Ovary (tissue), 9 donors: Measurements from ENCODE around the gene MAOA. TPM values are rescaled to one million over a fixed set of nuclear protein-coding genes. Genes with fewer than 3 reads are reported as not detected.

Experiments used
- DNase-seq, 5 donors: peaks; one replicate each; pipeline ENCODE4 v3.0.0-alpha.2; 2019 to 2020
- H3K27ac ChIP-seq, 2 donors: fragments of 200-600 bp; one replicate each; pipeline versions ENCODE4 v1.5.1 to v1.8.0; 2019 to 2022
- H3K27me3 ChIP-seq: fragments of 200-600 bp; one replicate; pipeline ENCODE4 v1.8.0; 2022
- H3K36me3 ChIP-seq: fragments of 200-600 bp; sonication (generic); one replicate; pipeline ENCODE4 v1.5.1; 2019
- H3K4me1 ChIP-seq: one replicate; pipeline ENCODE4 v1.8.1; 2013; ENCODE audit warnings: mild to moderate bottlenecking, moderate library complexity; ENCODE audit not compliant: insufficient read depth
- H3K4me3 ChIP-seq: fragments of 200-600 bp; sonication (generic); one replicate; pipeline ENCODE4 v1.5.1; 2017
- H3K9me3 ChIP-seq, 2 donors: fragments of 200-600 bp in 1 of 2; sonication (generic) in 1 of 2; one replicate each; pipeline versions ENCODE4 v1.5.1 to v1.8.1; 2013 to 2019; ENCODE audit warnings: mild to moderate bottlenecking in 1 of 2, moderate library complexity in 1 of 2
- EP300 ChIP-seq: sonication (generic); formaldehyde crosslinking; IDR thresholded peaks from one replicate; pipeline ENCODE4 v1.6.1; 2017; ENCODE audit warnings: antibody characterized with exemption
- POLR2A ChIP-seq: fragments of 450-650 bp; IDR thresholded peaks from one replicate; pipeline ENCODE4 v1.6.1; 2017; ENCODE audit warnings: antibody characterized with exemption, mild to moderate bottlenecking, moderate library complexity
- WGBS, 3 donors: extraction: QIAGEN DNeasy Blood & Tissue Kit in 1 of 3; methylation state at CpG; one replicate each; pipeline versions ENCODE4 v1.1.5 to v1.1.7; 2013 to 2017; 5-methylcytosine and 5-hydroxymethylcytosine counted together
- intact Hi-C, 4 donors: fragments of 100-400 bp; cut with DNase I; formaldehyde crosslinking; loops; one replicate each; pipeline versions ENCODE4 v1.11.0 to v1.15.1; 2022 to 2023
- polyA plus RNA-seq, 2 donors: library from polyadenylated mRNA; stranded (reverse); fragments of 200-250 nt in 1 of 2; fragments of 350-450 nt in 1 of 2; fragmentation: Illumina TruSeq in 1 of 2; extraction: RNeasy Lipid Tissue Mini Kit (QIAGEN cat#74804) in 1 of 2; gene quantifications; one replicate each; pipeline ENCODE4 v1.2.3, GENCODE V29; 2013 to 2014
- total RNA-seq, 7 donors: library from RNA; depleted of rRNA in 2 of 7; stranded (reverse); fragments of >200 nt in 2 of 7; fragmentation: NEBNext Ultra II Directional in 3 of 7; extraction: Animal tissue kit (Norgen Biotek cat#: 25700) in 3 of 7; gene quantifications; one replicate each; pipeline versions ENCODE4 v1.1.0 to v1.2.4, GENCODE V29; 2016 to 2023
- TF ChIP-seq, protein P1 (sequence below), 3 donors: fragments of 450-650 bp in 2 of 3; fragments of 200-600 bp in 1 of 3; IDR thresholded peaks; one replicate each; pipeline versions ENCODE4 v1.5.1 to v1.8.0; 2016 to 2022; ENCODE audit warnings: antibody characterized with exemption in 3 of 3, mild to moderate bottlenecking in 1 of 3
- donor health status: DM: no; HTN: no; CAD: no; lungs with moderate emphysema.
- donor health status: DM: no; HTN: no; CAD: no.
- donor health status: Bipolar disorder and iron deficiency.
- donor health status: DM: yes; HTN: yes; CAD: no.
- donor health status: DM: no; HTN: no; CAD: no.
- donor health status: DM: yes; HTN: yes; CAD: no.

Gene MAOA
- total and polyA plus RNA-seq, 9 donors, result 30.7 to 121 (median 74.2) TPM

DNA sequence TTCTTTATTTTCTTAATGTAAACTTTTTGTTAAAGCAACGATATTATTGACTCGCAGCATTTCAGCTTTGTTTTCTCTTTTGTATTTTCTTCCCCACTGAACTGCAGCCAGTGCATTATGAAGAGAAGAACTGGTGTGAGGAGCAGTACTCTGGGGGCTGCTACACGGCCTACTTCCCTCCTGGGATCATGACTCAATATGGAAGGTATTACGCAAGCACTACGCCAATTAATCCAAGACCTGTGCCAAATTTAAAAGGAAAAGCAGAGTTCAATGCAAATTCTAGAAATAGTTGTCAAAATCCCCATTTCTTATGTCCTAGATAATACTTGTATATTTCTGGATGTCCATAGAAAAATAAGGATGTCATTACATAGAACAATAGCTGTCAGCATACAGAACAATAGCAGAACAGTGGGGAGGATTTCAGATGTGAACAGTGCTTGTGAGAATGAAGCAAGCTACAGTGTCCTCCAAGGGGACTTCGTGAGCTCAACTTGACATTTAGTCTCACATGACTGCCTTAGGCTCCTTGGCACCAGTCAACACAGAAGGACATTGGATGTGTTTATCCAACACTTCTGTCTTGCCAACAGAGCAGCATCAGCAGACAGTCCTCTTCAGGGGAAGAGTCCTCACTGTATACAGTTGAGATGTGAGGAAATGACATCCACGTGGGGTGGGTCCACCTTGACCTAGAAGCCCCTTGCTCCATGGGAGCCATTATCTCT, 85.9 kb downstream of the MAOA start:
- Histone ChIP-seq H3K27ac (no peak overlapping the region), H3K4me3 (no peak overlapping the region), H3K36me3 (no peaks in the 10 kb centered on the region), H3K27me3 (no peaks in the 10 kb centered on the region), H3K9me3 (no peaks in the 10 kb centered on the region), H3K4me1 (no peaks in the 10 kb centered on the region)
- DNase-seq, result peak in 1 of 5 donors; percentile 45
- no peak for TF ChIP-seq POLR2A
- TF ChIP-seq EP300, result no peak
- TF ChIP-seq, protein P1, sequence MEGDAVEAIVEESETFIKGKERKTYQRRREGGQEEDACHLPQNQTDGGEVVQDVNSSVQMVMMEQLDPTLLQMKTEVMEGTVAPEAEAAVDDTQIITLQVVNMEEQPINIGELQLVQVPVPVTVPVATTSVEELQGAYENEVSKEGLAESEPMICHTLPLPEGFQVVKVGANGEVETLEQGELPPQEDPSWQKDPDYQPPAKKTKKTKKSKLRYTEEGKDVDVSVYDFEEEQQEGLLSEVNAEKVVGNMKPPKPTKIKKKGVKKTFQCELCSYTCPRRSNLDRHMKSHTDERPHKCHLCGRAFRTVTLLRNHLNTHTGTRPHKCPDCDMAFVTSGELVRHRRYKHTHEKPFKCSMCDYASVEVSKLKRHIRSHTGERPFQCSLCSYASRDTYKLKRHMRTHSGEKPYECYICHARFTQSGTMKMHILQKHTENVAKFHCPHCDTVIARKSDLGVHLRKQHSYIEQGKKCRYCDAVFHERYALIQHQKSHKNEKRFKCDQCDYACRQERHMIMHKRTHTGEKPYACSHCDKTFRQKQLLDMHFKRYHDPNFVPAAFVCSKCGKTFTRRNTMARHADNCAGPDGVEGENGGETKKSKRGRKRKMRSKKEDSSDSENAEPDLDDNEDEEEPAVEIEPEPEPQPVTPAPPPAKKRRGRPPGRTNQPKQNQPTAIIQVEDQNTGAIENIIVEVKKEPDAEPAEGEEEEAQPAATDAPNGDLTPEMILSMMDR (IDR thresholded peaks at IDR 0.05), result no peak
- intact Hi-C loops, result no loop called here
- 46 to 64% (median 54%) methylated on average over 7 of the region's 7 CpGs for WGBS, 3 donors

DNA sequence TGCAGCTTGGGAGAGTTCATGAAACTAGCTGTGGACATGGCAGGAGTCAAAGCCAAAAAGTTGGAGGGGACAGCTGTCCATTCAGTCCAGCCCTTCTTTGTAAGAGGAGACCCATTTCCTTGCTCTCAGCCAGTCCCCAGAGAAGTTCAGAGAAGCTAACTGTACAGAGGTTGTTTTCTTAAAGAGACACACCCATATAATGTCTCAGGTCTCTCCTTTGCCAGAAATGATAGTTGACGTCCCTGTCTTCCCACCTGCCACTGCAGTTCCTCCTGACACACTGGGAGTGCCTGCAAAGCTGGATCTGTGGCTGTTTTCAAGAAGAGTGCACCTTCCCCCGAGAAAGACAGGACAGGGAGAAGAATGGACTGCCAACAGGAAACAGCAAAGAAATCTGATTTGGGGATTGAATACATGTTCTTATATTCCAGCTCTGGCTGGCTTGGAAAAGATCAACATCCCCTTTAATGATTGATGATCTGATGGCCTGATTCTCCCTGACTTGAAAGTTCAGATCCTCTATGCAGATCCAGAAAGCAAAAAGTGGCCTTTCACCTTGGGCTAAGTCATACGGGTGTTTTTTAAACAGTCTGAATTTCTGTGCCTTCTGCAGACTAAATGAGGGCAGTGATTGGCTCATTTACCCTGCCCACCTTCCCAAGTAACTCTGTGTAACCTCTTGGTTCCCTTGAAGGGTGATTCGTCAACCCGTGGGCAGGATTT, 87.2 kb downstream of the MAOA start:
- intact Hi-C loops, result no loop called here

DNA sequence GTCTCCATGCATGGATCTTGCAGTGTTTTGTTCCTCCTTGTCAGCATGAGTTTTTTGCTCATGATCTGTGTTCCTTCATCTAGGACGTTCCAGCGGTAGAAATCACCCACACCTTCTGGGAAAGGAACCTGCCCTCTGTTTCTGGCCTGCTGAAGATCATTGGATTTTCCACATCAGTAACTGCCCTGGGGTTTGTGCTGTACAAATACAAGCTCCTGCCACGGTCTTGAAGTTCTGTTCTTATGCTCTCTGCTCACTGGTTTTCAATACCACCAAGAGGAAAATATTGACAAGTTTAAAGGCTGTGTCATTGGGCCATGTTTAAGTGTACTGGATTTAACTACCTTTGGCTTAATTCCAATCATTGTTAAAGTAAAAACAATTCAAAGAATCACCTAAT, 88.2 kb downstream of the MAOA start:
- WGBS, 3 donors, result 68 to 76% (median 74%) methylated on average over 3 of the region's 3 CpGs
- Histone ChIP-seq H3K4me3 (no peak overlapping the region), H3K27ac (no peak overlapping the region), H3K4me1 (no peaks in the 10 kb centered on the region), H3K36me3 (no peaks in the 10 kb centered on the region), H3K27me3 (no peaks in the 10 kb centered on the region), H3K9me3 (no peaks in the 10 kb centered on the region)
- no peak for DNase-seq
- TF ChIP-seq POLR2A (no peak), EP300 (no peak)
- TF ChIP-seq, protein P1 (IDR thresholded peaks at IDR 0.05), result no peak
- intact Hi-C loops, result no loop called here

More for the DNA sequence above, 87.2 kb downstream of the MAOA start:
- Histone ChIP-seq H3K4me3 (no peak overlapping the region), H3K27ac (no peak overlapping the region), H3K36me3 (no peaks in the 10 kb centered on the region), H3K4me1 (no peaks in the 10 kb centered on the region), H3K27me3 (no peaks in the 10 kb centered on the region), H3K9me3 (no peaks in the 10 kb centered on the region)
- 66 to 69% (median 68%) methylated on average over 5 of the region's 5 CpGs for WGBS, 3 donors
- no peak for DNase-seq
- TF ChIP-seq, protein P1 (IDR thresholded peaks at IDR 0.05), result no peak
- TF ChIP-seq EP300 (no peak), POLR2A (no peak)

DNA sequence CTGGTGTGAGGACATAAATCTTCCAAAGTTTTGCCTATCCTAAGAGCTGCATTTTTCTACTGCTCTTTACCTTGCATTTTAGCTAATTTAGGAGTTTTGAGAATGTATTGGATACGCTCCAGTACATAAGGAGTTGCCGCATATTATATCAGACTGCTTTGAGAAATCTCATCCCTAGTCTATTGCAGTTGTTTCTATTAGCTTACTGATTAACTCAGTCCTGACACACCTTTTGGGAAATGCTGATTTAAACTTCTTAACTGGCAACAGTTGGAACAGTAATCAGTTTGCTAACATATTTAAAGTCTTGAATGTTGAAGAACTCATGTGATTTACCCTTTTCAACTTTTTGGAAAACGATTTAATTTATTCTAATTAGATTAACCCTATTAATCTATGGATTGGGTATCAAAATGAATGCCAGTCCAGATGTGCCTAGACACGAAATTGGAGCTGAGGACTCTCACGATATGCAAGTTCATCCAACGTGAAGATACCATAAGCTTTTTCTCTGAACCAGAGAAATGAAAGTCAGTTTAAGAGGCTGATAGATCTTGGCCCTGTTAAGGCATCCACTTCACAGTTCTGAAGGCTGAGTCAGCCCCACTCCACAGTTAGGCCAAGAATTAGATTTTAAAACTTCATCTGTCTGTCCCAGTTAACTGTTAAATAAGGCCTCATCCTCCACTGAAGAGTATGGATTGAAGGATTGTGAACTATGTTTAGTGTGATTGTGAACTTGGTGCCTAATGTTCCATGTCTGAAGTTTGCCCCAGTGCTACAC, 90.0 kb downstream of the MAOA start:
- no peaks in the 10 kb centered on the region for H3K36me3 ChIP-seq
- DNase-seq, result no peak
- H3K4me3 ChIP-seq, result no peak overlapping the region
- H3K9me3 ChIP-seq, result no peaks in the 10 kb centered on the region
- H3K27me3 ChIP-seq, result no peaks in the 10 kb centered on the region
- H3K4me1 ChIP-seq, result no peaks in the 10 kb centered on the region
- no peak overlapping the region for H3K27ac ChIP-seq
- TF ChIP-seq EP300, result no peak
- no peak for TF ChIP-seq POLR2A
- TF ChIP-seq, protein P1 (IDR thresholded peaks at IDR 0.05), result no peak
- WGBS, 3 donors, result 61 to 68% (median 62%) methylated on average over 6 of the region's 6 CpGs
- intact Hi-C loops, result loop anchor here in 2 of 4 donors (5.0 kb wide), 1 partner anchor 184 kb away; no protein-coding TSS in a partner anchor
